Ishikawa (cell line): ENCODE measurements around the gene FERMT3.

Experiments used
- CEBPB ChIP-seq: IDR thresholded peaks from 2 replicates; pipeline ENCODE4 v1.6.1; 2012
- CREB1 ChIP-seq: IDR thresholded peaks from 2 replicates; pipeline ENCODE4 v1.6.1; 2012; ENCODE audit warnings: low read depth
- EGR1 ChIP-seq: IDR thresholded peaks from 2 replicates; pipeline ENCODE4 v1.6.1; 2012
- EP300 ChIP-seq: IDR thresholded peaks from 2 replicates; pipeline ENCODE4 v1.6.1; 2012; ENCODE audit warnings: borderline replicate concordance
- FOXM1 ChIP-seq: IDR thresholded peaks from 2 replicates; pipeline ENCODE4 v1.6.1; 2012; ENCODE audit warnings: low read depth, borderline replicate concordance
- MAX ChIP-seq: IDR thresholded peaks from 2 replicates; pipeline ENCODE4 v1.6.1; 2012
- NFIC ChIP-seq: IDR thresholded peaks from 2 replicates; pipeline ENCODE4 v1.6.1; 2012
- RAD21 ChIP-seq: IDR thresholded peaks from 2 replicates; pipeline ENCODE4 v1.6.1; 2012; ENCODE audit warnings: low read depth
- REST ChIP-seq: IDR thresholded peaks from 2 replicates; pipeline ENCODE4 v1.6.1; 2012; ENCODE audit warnings: low read depth, mild to moderate bottlenecking
- TAF1 ChIP-seq: IDR thresholded peaks from 2 replicates; pipeline ENCODE4 v1.6.1; 2012; ENCODE audit warnings: low read depth, mild to moderate bottlenecking
- TCF12 ChIP-seq: IDR thresholded peaks from 2 replicates; pipeline ENCODE4 v1.6.1; 2012; ENCODE audit warnings: low read depth
- TEAD4 ChIP-seq: IDR thresholded peaks from 2 replicates; pipeline ENCODE4 v1.6.1; 2012
- YY1 ChIP-seq: IDR thresholded peaks from 2 replicates; pipeline ENCODE4 v1.6.1; 2012; ENCODE audit warnings: low read depth
- ZBTB7A ChIP-seq: IDR thresholded peaks from 2 replicates; pipeline ENCODE4 v1.6.1; 2012; ENCODE audit warnings: low read depth
- TF ChIP-seq, protein P1 (sequence below): IDR thresholded peaks from 2 replicates; pipeline ENCODE4 v1.6.1; 2012

FERMT3 gene

GRCh38 chr11:64239662-64240434 is 33.3 kb downstream of the FERMT3 start:
- no peak for TF ChIP-seq REST
- no peak for TF ChIP-seq CEBPB

DNA sequence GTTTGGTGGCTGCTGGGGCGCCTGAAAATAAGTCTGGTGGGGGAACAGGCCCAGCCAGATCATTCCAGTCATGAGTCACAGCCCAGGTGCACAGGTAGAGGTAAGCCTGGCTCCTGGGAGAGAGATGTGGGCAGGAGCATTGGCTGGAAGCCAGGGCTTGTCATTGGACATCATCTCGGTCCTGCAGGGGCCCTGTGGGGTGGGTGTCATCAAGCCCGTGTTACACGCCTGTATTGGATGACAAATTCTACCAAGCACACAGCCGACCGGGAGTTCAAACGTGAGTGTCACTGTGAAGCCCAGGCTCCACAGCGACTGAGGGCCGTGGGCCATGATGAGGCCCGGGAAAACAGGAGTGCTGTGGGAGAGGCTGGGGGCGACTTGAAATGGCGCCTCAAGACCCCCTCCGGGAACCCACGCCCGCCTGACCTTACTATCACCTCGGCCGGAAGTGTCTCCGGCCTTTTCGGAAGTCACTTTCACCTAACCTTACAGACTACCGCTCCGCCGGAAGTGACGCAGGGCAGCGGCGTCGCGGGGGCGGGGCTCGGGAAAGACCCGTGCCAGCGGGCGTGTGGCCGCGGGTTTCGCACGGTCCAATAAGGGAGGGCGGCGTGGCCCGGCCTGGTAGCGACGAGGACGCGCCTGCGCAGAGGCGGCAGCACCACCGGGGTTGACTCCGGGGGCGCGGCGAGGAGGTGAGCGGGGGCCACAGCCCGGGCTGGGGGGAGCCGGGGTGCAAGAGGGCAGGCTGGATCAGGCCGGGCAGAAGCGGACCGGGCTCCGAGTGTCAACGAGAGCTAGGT is 34.1 kb downstream of the FERMT3 start, which contains the start of gene FKBP2:
TSS of gene FKBP2 (plus strand) at position 661 of the 806 bp plus-strand sequence. CDS start 1,293 bp downstream, outside the sequence.
- TF ChIP-seq REST (no peak), CREB1 (peak; percentile 87), RAD21 (no peak), FOXM1 (peak; percentile 91), EGR1 (peak; percentile 31; the same call in 1 of the 2 replicates), EP300 (peak; percentile 50; the same call in 1 of the 2 replicates), TEAD4 (peak; percentile 17), CEBPB (0 out of 2 replicates have a peak, but pooled peaks have one; percentile 22), YY1 (no peak), NFIC (peak; percentile 83), MAX (peak; percentile 56), ZBTB7A (peak; percentile 76; the same call in 1 of the 2 replicates), TAF1 (peak; percentile 88), TCF12 (peak; percentile 88)
- TF ChIP-seq, protein P1, sequence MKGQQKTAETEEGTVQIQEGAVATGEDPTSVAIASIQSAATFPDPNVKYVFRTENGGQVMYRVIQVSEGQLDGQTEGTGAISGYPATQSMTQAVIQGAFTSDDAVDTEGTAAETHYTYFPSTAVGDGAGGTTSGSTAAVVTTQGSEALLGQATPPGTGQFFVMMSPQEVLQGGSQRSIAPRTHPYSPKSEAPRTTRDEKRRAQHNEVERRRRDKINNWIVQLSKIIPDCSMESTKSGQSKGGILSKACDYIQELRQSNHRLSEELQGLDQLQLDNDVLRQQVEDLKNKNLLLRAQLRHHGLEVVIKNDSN, result peak; percentile 41; the same call in 1 of the 2 replicates

GRCh38 chr11:64241241-64241490 is 34.6 kb downstream of the FERMT3 start:
- no peak for TF ChIP-seq REST
- no peak for TF ChIP-seq EGR1
- TF ChIP-seq NFIC, result no peak
- no peak for TF ChIP-seq MAX
- no peak for TF ChIP-seq TEAD4
- TF ChIP-seq YY1, result no peak
- TF ChIP-seq FOXM1, result no peak
- TF ChIP-seq EP300, result no peak
- no peak for TF ChIP-seq TAF1
- TF ChIP-seq TCF12, result no peak
- TF ChIP-seq, protein P1, result no peak
- TF ChIP-seq CREB1, result no peak
- TF ChIP-seq ZBTB7A, result no peak
- TF ChIP-seq CEBPB, result no peak
- no peak for TF ChIP-seq RAD21
